GM18526 (cell line): ENCODE data around the gene STK32C.

Experiments used
- POLR2A ChIP-seq: IDR thresholded peaks from 3 replicates; pipeline ENCODE4 v1.6.1; 2011; ENCODE audit not compliant: insufficient read length; ENCODE audit errors: extremely low read depth

Gene STK32C

GRCh38 chr10:132246296-132246695, 61.5 kb downstream of the STK32C start:
- no peak for TF ChIP-seq POLR2A

- no peak for TF ChIP-seq POLR2A
Measured at GRCh38 chr10:132245056-132245455, 62.7 kb downstream of the STK32C start.

- TF ChIP-seq POLR2A, result no peak
Measured at GRCh38 chr10:132243626-132244025, 64.1 kb downstream of the STK32C start.

GRCh38 chr10:132243141-132243540, 64.6 kb downstream of the STK32C start:
- TF ChIP-seq POLR2A, result no peak

GRCh38 chr10:132242103-132242840, 65.5 kb downstream of the STK32C start:
- no peak for TF ChIP-seq POLR2A

- no peak for TF ChIP-seq POLR2A
Measured at GRCh38 chr10:132241496-132241895, 66.3 kb downstream of the STK32C start.

GRCh38 chr10:132241086-132241485, 66.7 kb downstream of the STK32C start:
- TF ChIP-seq POLR2A, result no peak

GRCh38 chr10:132240581-132240980, 67.2 kb downstream of the STK32C start:
- TF ChIP-seq POLR2A, result no peak

GRCh38 chr10:132240156-132240555, 67.6 kb downstream of the STK32C start:
- no peak for TF ChIP-seq POLR2A

GRCh38 chr10:132239126-132240031, 68.4 kb downstream of the STK32C start:
- no peak for TF ChIP-seq POLR2A

- no peak for TF ChIP-seq POLR2A
Measured at GRCh38 chr10:132238371-132239125, 69.2 kb downstream of the STK32C start.

- no peak for TF ChIP-seq POLR2A
Measured at GRCh38 chr10:132237871-132238270, 69.9 kb downstream of the STK32C start.

GRCh38 chr10:132237396-132237795, 70.4 kb downstream of the STK32C start:
- no peak for TF ChIP-seq POLR2A

- no peak for TF ChIP-seq POLR2A
Measured at GRCh38 chr10:132236881-132237280, 70.9 kb downstream of the STK32C start.

- TF ChIP-seq POLR2A, result no peak
Measured at GRCh38 chr10:132236161-132236560, 71.6 kb downstream of the STK32C start.
